Activated naive CD4-positive, alpha-beta T cell treated with anti-CD3 and anti-CD28 coated beads, Interleukin-2, amount 50 U/mL, for 24 hours (primary cell): ENCODE data around the gene FABP6.
"Not testable (repeated sequence)": the region's sequence is repeated elsewhere in the genome, so short reads cannot be mapped to it uniquely, and the experiment has no call there.

Experiments used
- H3K27ac Mint-ChIP-seq: one replicate; pipeline ENCODE4 v1.8.0; 2021; ENCODE audit warnings: mild to moderate bottlenecking, mixed read lengths
- H3K27me3 Mint-ChIP-seq: one replicate; pipeline ENCODE4 v1.8.0; 2021; ENCODE audit warnings: mixed read lengths
- H3K36me3 Mint-ChIP-seq: one replicate; pipeline ENCODE4 v1.8.0; 2021; ENCODE audit warnings: mixed read lengths
- H3K4me1 Mint-ChIP-seq: one replicate; pipeline ENCODE4 v1.8.0; 2021; ENCODE audit warnings: mixed read lengths
- H3K4me3 Mint-ChIP-seq: one replicate; pipeline ENCODE4 v1.8.0; 2021; ENCODE audit warnings: mild to moderate bottlenecking, mixed read lengths
- H3K9me3 Mint-ChIP-seq: one replicate; pipeline ENCODE4 v1.8.0; 2021; ENCODE audit warnings: mixed read lengths

The FABP6 gene

DNA sequence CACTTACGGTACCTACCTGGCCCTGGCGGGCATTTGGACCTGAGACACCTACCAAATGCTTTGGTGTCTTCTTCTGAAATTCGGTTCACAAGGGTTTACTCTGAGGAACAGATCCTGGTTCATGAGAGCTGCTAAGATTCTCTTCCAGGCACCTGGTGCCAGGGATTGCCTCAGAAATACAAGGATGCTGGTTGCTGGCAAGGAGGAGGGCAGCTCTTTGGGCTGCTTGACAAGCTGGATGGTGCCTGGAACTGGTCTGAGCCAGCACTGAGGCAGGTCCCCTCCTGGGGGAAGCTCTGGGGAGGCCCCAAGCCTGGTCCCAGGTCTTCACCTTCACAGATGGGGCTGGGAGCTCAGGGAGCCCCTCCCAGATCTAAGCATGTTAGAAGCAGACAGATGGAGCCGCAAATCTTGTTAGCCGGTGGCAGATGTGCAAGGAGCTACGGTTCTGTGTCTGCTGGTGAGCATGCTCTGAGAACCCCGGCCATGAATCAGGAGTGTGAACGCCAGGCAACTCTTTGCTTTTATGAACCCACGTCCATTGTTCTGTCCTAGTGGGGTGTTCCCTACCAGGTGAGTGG, 16.3 kb downstream of the FABP6 start:
- no peaks in the 10 kb centered on the region for H3K9me3 Mint-ChIP-seq
- H3K4me3 Mint-ChIP-seq: no peak overlapping the region
- no peak overlapping the region for H3K27ac Mint-ChIP-seq
- no peaks in the 10 kb centered on the region for H3K4me1 Mint-ChIP-seq
- no peaks in the 10 kb centered on the region for H3K27me3 Mint-ChIP-seq
- H3K36me3 Mint-ChIP-seq: no peaks in the 10 kb centered on the region

DNA sequence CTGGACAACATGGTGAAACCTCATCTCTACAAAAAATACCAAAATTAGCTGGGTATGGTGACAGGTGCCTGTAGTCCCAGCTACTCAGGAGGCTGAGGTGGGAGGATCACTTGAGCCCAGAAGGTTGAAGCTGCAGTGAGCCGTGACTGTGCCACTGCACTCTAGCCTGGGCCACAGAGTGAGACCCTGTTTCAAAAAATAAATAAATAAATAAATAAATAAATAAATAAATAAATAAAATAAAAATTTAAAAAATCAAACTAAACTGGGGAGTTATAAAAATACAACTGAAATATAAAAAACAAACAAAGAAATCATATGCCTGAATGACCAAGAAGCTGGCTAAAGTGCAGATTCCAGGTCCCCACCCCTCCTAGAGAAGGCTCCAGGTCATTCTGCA, 20.3 kb downstream of the FABP6 start:
- not testable (repeated sequence) for H3K36me3 Mint-ChIP-seq, H3K4me3 Mint-ChIP-seq, H3K27me3 Mint-ChIP-seq, H3K27ac Mint-ChIP-seq, H3K9me3 Mint-ChIP-seq, H3K4me1 Mint-ChIP-seq

DNA sequence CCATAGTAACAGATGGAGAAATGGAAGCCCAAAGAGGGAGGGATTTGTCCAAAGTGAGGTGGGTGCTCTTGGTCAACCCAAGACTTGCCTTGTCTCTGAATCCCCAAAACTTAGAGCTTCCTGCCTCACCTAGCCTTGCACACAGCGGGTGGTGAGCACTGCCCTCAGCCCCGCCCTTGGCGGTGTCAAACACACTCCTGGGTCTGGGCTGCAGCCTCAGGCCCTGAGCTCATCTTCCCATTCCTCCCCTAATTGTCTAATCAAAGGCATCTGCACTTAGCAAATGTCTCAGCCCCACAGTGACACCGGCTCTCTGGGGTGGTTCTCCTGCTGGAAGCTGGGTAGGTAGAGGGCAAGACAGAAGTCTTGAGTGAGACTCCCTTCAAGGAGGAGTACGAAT, 20.9 kb downstream of the FABP6 start:
- H3K4me3 Mint-ChIP-seq: no peak overlapping the region
- no peaks in the 10 kb centered on the region for H3K9me3 Mint-ChIP-seq
- no peaks in the 10 kb centered on the region for H3K36me3 Mint-ChIP-seq
- no peak overlapping the region for H3K27ac Mint-ChIP-seq
- no peaks in the 10 kb centered on the region for H3K4me1 Mint-ChIP-seq
- H3K27me3 Mint-ChIP-seq: no peaks in the 10 kb centered on the region

DNA sequence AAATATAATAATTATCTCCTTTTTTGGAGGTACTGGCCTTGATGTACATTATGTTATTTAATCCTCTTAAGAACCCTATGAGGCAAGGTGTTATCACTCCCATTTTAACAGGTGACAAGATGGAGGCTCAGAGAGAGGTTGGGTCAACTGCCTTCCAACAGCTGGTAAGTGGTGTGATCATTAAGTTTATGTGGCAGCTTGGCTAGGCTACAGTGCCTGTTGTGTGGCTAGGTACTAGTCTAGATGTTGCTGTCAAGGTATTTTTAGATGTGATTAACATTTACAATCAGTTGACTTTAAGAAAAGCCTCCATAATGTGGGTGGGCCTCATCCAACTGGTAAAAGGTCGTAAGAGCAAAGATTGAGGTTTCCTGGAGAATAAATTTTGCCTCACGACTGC, 21.5 kb downstream of the FABP6 start:
- no peak overlapping the region for H3K4me3 Mint-ChIP-seq
- no peak overlapping the region for H3K27ac Mint-ChIP-seq
- no peaks in the 10 kb centered on the region for H3K9me3 Mint-ChIP-seq
- H3K4me1 Mint-ChIP-seq: no peaks in the 10 kb centered on the region
- H3K36me3 Mint-ChIP-seq: no peaks in the 10 kb centered on the region
- no peaks in the 10 kb centered on the region for H3K27me3 Mint-ChIP-seq

DNA sequence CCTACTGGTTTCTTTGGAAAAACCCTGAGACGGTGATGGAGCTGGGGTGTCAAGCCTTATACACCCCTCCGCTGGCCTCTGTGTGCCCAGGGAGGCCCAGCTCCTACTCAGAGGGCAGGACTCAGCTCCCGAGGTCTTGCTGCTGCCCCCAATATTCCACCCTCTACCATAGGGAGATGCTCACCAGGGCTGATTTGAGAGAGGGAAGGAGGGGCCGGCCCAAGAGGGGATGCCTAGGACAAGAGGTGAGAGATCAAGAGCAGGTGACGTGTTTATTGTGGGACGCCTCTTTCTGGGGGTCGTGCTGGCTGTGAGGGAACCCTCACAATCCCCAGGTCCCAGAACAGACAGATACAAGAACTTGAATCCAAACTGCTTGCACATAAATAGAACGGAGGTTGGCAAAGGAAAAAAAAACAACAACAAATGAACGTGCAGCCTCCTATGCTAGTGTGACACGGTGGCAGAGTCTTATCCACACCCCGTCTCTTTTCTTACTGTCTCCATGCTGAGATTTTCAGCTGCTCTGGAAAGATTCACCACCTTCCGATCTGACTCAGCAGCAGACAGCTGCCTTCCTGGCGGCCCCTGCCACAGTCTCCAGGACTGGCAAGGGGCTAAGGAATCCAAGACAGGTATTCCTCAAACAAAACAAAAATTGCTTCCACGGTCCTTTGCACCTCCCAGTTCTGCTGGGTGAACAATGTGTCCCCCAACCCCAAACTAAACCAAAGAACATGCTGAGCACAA, 22.3 kb downstream of the FABP6 start:
- no peak overlapping the region for H3K4me3 Mint-ChIP-seq

DNA sequence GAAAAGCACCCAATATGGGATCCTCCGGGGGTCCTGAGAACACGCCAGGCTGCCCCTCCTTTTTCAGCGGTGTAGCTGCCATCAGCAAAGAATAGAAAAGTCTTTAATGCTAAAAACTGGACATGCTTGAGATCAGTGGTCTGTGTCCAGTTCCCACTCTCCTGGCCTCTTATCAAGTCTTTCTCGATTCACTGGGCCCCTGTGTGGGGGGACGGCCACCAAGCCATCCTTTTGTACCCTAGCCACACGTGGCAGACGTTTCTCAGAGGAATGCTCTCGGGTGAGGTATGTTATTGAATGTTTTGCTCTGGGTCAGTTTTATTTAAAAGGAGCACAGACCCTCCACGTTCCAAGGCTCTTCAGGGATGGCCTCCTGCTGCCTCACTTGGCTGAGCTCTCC, 23.6 kb downstream of the FABP6 start:
- Mint-ChIP-seq H3K36me3 (no peaks in the 10 kb centered on the region), H3K27me3 (no peaks in the 10 kb centered on the region), H3K27ac (no peak overlapping the region), H3K4me3 (no peak overlapping the region), H3K9me3 (no peaks in the 10 kb centered on the region), H3K4me1 (no peaks in the 10 kb centered on the region)

More for the DNA sequence above, 22.3 kb downstream of the FABP6 start:
- no peaks in the 10 kb centered on the region for H3K9me3 Mint-ChIP-seq
- no peaks in the 10 kb centered on the region for H3K4me1 Mint-ChIP-seq
- no peaks in the 10 kb centered on the region for H3K27me3 Mint-ChIP-seq
- H3K36me3 Mint-ChIP-seq: no peaks in the 10 kb centered on the region
- no peak overlapping the region for H3K27ac Mint-ChIP-seq

DNA sequence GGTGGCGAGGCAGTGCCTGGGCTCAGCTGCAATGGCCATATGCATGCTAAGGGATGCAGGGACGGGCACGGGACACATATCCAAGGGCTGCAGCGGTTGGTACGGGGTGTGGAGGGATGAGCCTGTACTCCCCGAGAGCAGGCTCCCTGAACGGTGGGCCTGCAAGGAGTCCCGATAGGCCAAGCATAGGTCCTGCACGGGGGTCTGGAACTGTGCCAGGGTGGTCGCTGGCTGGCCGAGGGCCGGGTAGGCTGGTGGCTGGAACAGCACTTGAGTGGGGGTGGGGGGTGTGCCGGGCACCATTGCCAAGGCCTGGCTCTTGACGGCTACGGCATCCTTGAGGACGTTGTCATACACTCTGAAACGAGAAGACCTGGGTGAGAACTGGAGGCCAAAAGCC, 24.1 kb downstream of the FABP6 start:
- H3K4me1 Mint-ChIP-seq: no peaks in the 10 kb centered on the region
- no peak overlapping the region for H3K27ac Mint-ChIP-seq
- H3K27me3 Mint-ChIP-seq: no peaks in the 10 kb centered on the region
- H3K4me3 Mint-ChIP-seq: no peak overlapping the region
- no peaks in the 10 kb centered on the region for H3K9me3 Mint-ChIP-seq
- H3K36me3 Mint-ChIP-seq: no peaks in the 10 kb centered on the region

DNA sequence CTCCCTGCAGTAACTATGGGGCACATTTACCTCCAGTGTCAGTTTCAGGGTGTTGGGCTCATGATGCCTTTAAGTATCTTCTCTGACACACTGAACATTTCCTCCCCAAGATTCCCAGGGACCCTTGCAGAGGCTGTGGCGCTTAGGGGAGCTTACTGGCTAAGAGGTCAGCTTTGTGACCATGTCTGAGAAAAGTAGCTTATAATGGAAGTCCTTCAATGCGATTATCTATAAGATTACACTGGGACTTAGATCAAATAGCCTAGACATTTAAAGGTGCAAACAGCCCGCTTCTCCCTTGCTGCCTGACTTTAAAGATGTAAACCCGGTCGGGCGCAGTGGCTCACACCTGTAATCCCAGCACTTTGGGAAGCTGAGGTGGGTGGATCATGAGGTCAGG, 25.4 kb downstream of the FABP6 start:
- H3K36me3 Mint-ChIP-seq: no peaks in the 10 kb centered on the region
- H3K27me3 Mint-ChIP-seq: no peaks in the 10 kb centered on the region
- no peak overlapping the region for H3K4me3 Mint-ChIP-seq
- H3K27ac Mint-ChIP-seq: no peak overlapping the region
- no peaks in the 10 kb centered on the region for H3K4me1 Mint-ChIP-seq
- no peaks in the 10 kb centered on the region for H3K9me3 Mint-ChIP-seq

DNA sequence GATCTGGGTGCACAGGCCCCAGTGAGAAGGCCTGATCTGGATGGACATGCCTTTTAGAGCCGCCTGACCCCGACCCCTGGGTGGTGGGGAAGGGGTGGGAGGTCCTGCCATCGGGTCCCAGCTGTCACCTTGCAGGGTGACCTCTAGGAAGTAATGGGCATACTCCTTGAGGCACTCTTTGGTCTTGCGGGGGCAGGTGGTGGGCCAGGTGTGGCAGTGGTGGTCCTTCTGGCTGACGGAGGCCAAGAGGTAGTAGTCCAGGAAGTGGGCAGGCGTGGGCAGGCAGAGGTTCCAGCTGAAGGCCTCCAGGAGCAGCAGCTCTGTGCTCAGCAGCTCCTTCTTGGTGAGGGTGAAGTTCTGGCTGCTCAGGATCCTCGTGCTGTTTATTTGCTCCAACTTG, 30.0 kb downstream of the FABP6 start:
- no peak overlapping the region for H3K27ac Mint-ChIP-seq
- no peak overlapping the region for H3K4me3 Mint-ChIP-seq
- H3K4me1 Mint-ChIP-seq: peaks cover 7% of the 10 kb centered on the region
- no peaks in the 10 kb centered on the region for H3K9me3 Mint-ChIP-seq
- H3K27me3 Mint-ChIP-seq: peaks cover 2% of the 10 kb centered on the region
- no peaks in the 10 kb centered on the region for H3K36me3 Mint-ChIP-seq

DNA sequence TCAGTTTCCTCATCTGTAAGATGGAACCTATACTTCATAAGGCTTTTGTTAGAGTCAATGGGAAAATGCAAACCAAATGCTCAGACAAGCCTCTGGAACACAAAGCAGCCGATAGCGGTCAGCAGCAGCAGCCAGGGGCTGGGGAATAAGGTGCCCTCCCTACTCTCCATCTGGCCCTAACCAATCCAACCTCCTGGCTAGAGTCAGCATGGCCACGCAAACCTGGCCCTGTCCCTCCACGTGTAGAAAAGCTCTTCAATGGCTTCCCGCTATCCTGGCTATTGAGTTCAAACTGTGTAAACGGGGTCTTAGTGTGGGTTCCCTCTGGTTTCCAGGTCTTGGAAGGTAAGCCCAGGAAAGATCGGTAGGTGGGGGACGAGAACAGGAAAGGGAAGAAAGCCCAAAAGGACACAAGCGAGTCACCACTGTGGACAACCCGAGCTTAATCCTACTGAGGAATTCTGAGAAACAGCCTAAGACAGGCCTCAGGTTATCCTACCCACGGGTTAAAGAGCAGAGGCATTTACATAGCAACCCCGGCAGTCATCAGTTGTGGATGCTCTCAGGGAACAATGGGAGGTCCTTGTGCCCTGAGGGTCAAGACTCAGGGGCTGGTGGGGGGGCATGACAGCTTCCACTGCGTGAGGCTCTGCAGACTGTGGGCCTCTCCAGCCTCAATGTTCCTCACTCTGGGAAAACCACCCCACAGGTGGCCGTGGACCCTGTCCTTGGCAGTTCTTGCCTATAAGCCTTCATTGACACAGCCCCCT, 30.9 kb downstream of the FABP6 start:
- Mint-ChIP-seq H3K4me1 (peaks cover 7% of the 10 kb centered on the region), H3K27me3 (peaks cover 2% of the 10 kb centered on the region), H3K36me3 (no peaks in the 10 kb centered on the region), H3K9me3 (no peaks in the 10 kb centered on the region), H3K27ac (no peak overlapping the region), H3K4me3 (no peak overlapping the region)

DNA sequence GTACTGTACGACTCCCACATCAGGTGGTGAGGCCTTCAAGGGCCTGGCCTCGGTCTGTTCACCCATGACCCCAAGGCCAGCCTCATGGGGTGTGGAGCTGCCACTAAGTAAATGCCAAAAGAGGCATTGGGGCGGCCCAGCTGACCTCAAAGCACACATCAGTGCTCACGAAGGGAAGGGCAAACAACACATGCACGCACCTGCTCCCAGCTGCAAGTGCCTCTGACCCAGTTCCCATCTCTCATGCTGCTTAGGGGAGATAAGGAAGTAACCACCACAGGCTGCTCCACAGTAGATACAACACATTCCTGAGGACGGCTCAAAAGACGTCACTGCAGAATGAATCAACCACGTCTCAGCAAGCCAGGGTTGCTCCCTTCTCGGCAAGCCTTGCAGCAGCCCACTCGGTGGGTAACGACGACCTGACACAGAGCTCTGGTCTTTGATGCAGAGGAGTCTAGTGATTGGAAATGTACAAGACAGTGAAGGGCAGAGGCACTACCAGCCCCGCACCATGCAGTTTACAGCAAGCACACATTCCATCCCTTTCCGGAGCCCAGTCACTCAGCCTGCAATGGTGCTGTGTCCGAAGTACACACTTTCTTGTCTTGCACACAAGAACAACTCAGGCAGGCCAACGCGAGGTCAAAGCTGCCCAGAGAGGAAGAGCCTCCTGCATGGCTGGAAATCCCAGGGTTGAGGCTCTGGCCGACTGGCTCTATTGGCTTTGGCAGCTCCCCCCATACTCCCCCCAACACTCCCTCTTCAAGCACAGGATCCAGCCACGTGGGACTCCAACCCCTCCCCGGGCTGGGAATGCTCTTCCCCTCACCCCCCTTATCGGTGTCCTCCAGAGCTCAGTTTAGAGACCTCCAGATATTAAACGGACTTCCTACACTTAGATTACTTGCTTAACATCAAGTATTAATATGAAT, 31.8 kb downstream of the FABP6 start:
- Mint-ChIP-seq H3K9me3 (no peaks in the 10 kb centered on the region), H3K27me3 (peaks cover 2% of the 10 kb centered on the region), H3K4me3 (no peak overlapping the region), H3K36me3 (no peaks in the 10 kb centered on the region), H3K27ac (no peak overlapping the region), H3K4me1 (peaks cover 7% of the 10 kb centered on the region)

DNA sequence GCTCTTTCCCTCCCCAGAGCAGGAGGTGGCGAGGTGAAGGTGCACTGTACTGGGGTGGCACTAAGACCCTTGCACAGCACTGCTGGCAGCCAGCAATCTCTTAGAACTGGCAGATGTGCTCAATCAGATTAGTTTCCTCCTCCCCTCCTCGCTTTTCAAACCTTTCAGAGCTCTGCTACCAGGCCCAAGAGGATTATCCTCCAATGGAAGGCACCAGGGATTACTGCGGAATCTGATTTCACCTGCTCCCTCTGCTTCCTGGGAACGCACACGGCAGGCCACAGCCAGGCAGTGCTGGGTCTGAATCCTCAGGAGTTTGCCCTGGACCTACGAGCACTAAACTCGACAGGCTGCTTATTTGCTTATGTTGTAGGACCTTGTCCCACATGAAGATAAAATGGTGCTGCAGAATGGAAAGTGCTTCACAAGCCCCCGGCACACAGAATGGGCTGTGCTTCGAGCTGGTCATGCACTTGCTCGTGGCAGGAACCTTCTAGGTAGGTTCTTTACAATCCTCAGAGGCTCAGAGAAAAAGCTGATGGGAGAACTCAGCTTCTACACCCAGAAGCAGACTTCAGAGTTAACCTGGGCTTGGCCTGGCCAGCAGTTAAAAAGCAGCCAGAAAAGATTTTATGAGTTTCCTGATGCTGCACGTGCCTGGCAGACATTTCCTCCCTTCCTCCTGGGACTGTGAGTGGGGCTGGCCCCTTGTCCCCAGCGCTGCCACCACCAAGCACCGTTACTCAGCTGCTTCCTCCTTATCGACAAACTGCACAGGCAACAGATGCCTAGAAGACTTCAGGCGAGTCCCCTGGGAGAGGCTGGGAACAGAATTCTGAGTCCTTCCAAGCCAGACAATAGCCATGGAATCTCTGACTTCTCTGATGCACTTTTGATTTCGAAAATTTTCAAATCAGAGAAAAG, 33.1 kb downstream of the FABP6 start:
- Mint-ChIP-seq H3K27ac (no peak overlapping the region), H3K9me3 (no peaks in the 10 kb centered on the region), H3K4me1 (peaks cover 7% of the 10 kb centered on the region), H3K4me3 (no peak overlapping the region), H3K27me3 (peaks cover 2% of the 10 kb centered on the region), H3K36me3 (no peaks in the 10 kb centered on the region)

DNA sequence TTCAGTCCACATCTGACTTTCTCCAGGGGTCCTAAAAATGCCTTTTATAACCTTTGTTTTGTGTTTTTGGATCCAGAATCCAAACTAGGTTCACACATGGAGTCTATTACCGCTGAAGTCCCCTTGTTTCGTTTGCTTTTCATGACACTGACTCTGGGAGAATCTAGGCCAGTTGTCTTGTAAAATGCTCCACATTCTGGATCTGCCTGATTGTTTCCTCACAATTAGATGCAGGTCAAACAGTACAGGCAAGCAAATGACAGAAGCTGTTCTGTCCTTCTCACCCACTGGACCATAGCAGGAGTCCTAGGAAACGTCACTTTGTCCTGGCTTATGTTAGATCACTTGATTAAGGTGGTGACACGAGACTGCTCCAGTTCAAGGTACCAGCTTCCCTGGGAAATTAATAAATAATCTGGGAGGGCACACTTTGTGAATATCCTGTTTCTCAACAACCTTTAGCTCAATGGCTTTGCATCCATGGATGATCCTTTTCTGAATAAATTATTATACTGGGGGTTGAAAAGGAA, 34.1 kb downstream of the FABP6 start:
- Mint-ChIP-seq H3K36me3 (no peaks in the 10 kb centered on the region), H3K9me3 (no peaks in the 10 kb centered on the region), H3K4me1 (peaks cover 7% of the 10 kb centered on the region), H3K27me3 (peaks cover 2% of the 10 kb centered on the region), H3K27ac (no peak overlapping the region), H3K4me3 (no peak overlapping the region)

DNA sequence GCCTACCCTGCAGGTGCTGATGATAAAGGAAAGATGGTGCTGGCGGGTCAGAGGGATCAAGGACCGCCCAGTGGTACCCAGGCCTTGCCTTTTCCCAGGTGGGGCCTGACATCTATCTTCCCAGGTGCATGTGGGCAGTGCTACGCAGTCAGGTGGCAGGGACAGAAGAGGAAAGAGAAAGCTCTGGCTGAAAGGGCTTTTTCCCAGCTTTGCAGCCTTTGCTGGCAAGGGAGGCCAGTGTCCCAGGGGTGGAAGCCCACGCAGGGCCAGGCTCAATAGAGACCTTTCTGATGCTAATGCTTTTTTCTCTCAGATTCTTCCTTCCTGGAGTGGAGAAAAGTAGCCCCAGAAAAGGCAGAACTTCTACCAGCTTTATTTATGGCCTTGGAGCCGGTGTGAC, 36.7 kb downstream of the FABP6 start:
- peaks cover 1% of the 10 kb centered on the region for H3K27me3 Mint-ChIP-seq
- H3K4me3 Mint-ChIP-seq: no peak overlapping the region
- H3K9me3 Mint-ChIP-seq: no peaks in the 10 kb centered on the region
- no peaks in the 10 kb centered on the region for H3K36me3 Mint-ChIP-seq
- peaks cover 11% of the 10 kb centered on the region for H3K4me1 Mint-ChIP-seq
- peak overlapping the region; percentile 59 for H3K27ac Mint-ChIP-seq
